Peyer's patch (tissue), 4 donors: Measurements from ENCODE around the gene ZMIZ1.

Source experiments
- CTCF ChIP-seq, 6 experiments: fragments of 450-650 bp in 4 of 6; fragments of 200-600 bp in 2 of 6; sonication (generic) in 1 of 6; IDR thresholded peaks; one replicate each; pipeline ENCODE4 v1.5.1; 2017 to 2019; ENCODE audit warnings: antibody characterized with exemption in 6 of 6, mild to moderate bottlenecking in 3 of 6, moderate library complexity in 1 of 6
- POLR2A ChIP-seq, 2 donors: fragments of 450-650 bp; IDR thresholded peaks; one replicate each; pipeline ENCODE4 v1.5.1; 2017; ENCODE audit warnings: antibody characterized with exemption in 2 of 2, mild to moderate bottlenecking in 2 of 2, moderate library complexity in 2 of 2

GRCh38 chr10:79112881-79113431 lies 44.2 kb downstream of the ZMIZ1 start:
- no peak for TF ChIP-seq POLR2A (IDR thresholded peaks at IDR 0.05)
- no peak for TF ChIP-seq CTCF (IDR thresholded peaks at IDR 0.05)
